ENCODE measurements around the gene PIWIL1.

DNA sequence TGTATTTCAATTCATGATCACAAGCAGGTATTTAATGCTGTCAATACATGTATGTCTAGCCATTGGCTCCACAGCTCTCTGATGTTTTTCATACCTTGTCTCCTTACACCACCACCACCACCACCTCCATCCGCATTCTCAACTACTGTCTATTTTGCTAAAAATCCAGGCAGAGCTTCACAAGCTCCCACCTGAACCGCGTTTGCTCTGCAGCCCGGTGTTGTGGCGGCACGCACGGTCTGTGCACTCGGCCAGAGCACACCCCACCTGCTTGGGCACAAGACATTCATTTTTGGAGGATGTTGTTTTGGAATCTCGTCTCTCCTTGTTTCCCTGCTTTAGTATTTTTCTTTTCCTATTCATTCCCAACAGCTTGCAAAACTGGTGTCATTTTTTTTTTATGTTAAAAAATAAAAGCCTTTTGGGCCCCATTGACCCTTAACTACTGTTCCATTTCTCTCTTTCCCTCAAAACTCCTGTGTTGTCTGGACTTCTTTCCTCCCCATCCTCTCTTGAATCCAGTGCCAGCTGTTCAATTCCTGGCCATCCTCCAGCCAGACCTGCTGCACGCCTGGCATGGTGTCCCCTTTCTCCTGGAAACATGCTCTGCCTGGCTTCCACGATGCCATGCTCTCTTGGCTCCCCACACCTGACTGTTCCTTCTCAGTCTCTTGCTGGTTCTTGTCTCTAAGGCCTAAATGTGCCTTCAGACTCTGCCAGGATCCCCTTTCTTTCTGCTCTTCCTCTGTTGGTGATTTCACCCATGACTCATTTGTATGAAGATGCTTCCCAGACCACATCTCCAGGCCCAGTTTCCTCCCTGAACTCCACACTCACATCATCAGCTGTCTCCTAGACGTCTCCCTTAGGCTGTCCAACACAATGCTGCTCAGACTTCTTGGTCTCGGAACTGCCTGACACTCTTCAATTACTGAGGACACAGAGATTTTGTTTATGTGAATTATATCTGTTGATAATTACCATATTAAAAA, 37.9 kb downstream of the PIWIL1 start:
- TF ChIP-seq, protein P1, sequence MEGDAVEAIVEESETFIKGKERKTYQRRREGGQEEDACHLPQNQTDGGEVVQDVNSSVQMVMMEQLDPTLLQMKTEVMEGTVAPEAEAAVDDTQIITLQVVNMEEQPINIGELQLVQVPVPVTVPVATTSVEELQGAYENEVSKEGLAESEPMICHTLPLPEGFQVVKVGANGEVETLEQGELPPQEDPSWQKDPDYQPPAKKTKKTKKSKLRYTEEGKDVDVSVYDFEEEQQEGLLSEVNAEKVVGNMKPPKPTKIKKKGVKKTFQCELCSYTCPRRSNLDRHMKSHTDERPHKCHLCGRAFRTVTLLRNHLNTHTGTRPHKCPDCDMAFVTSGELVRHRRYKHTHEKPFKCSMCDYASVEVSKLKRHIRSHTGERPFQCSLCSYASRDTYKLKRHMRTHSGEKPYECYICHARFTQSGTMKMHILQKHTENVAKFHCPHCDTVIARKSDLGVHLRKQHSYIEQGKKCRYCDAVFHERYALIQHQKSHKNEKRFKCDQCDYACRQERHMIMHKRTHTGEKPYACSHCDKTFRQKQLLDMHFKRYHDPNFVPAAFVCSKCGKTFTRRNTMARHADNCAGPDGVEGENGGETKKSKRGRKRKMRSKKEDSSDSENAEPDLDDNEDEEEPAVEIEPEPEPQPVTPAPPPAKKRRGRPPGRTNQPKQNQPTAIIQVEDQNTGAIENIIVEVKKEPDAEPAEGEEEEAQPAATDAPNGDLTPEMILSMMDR (IDR thresholded peaks at IDR 0.05): no peak
- TF ChIP-seq POLR2A (IDR thresholded peaks at IDR 0.05): no peak
- TF ChIP-seq EP300 (IDR thresholded peaks at IDR 0.05): no peak
